Osteoblast (primary cell): ENCODE data around the gene PRKCB. TPM values are rescaled to one million over a fixed set of nuclear protein-coding genes. Genes with fewer than 3 reads are reported as not detected.

Experiments
- DNase-seq: peaks from one replicate; pipeline ENCODE4 v3.0.0; 2011; ENCODE audit warnings: low spot score, mixed read lengths; ENCODE audit not compliant: insufficient read length; ENCODE audit errors: missing footprints
- H2AFZ ChIP-seq: 2 replicates; pipeline ENCODE4 v1.6.0; 2011; ENCODE audit warnings: mild to moderate bottlenecking, low read length
- H3K27ac ChIP-seq: 2 replicates; pipeline ENCODE4 v1.5.1; 2011; ENCODE audit warnings: mild to moderate bottlenecking, low read depth, low read length, moderate library complexity
- H3K27me3 ChIP-seq: 2 replicates; pipeline ENCODE4 v1.6.0; 2012; ENCODE audit warnings: mild to moderate bottlenecking, control low read depth, inconsistent platforms, low read length, moderate library complexity; ENCODE audit not compliant: insufficient read depth
- H3K36me3 ChIP-seq: 2 replicates; pipeline ENCODE4 v1.5.1; 2011; ENCODE audit warnings: mild to moderate bottlenecking, low read length, control low read depth, moderate library complexity; ENCODE audit not compliant: insufficient read depth
- H3K4me1 ChIP-seq: 2 replicates; pipeline ENCODE4 v1.5.1; 2011; ENCODE audit warnings: mild to moderate bottlenecking, low read length, control low read depth, moderate library complexity; ENCODE audit not compliant: insufficient read depth
- H3K4me2 ChIP-seq: 2 replicates; pipeline ENCODE4 v1.6.0; 2011; ENCODE audit warnings: mild to moderate bottlenecking, low read length; ENCODE audit not compliant: insufficient read depth
- H3K4me3 ChIP-seq: fragments of 200-600 bp; sonication (generic); 3 replicates; pipeline ENCODE4 v1.5.1; 2012; ENCODE audit warnings: mild to moderate bottlenecking, low read length, inconsistent platforms; ENCODE audit not compliant: insufficient read depth
- H3K79me2 ChIP-seq: 2 replicates; pipeline ENCODE4 v1.6.0; 2012; ENCODE audit warnings: mild to moderate bottlenecking, low read length, control low read depth, inconsistent platforms; ENCODE audit not compliant: insufficient read depth
- H3K9me3 ChIP-seq: 2 replicates; pipeline ENCODE4 v1.5.1; 2011; ENCODE audit warnings: low read depth, low read length, control low read depth
- H4K20me1 ChIP-seq: 2 replicates; pipeline ENCODE4 v1.6.0; 2012; ENCODE audit warnings: mild to moderate bottlenecking, low read length, control low read depth; ENCODE audit not compliant: insufficient read depth
- total RNA-seq: library from RNA; depleted of rRNA; stranded (reverse); fragments of >200 nt; gene quantifications from 2 replicates; pipeline ENCODE4 v1.2.3, GENCODE V29; 2012
- TF ChIP-seq, protein P1 (sequence below): IDR thresholded peaks from 2 replicates; pipeline ENCODE4 v1.5.1; 2011; ENCODE audit warnings: mild to moderate bottlenecking, low read depth, low read length, moderate library complexity; ENCODE audit errors: extremely low read depth

Gene PRKCB
- total RNA-seq, 1 donor, result under 0.01 TPM

DNA sequence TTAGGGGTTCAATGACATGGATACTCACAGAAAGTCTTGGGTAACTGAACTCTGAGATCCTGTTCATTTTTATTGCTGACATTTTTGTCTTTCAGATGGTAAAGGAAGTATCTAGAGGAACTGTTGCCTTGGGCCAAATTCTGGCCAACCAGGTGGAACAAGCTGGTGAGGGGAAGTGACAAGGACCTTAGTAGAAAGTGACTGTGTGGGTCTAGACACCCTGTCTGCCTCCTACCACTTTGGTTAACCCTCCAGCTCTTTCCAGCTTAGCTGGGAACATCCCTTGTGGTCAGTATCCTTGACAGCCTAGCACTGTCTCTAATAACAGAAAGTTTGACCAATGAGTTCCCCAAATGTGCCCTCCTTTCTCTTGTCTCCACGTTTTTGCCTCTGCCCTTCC, 28.8 kb upstream of the PRKCB start:
- peak; percentile 23 for DNase-seq
- Histone ChIP-seq H3K4me3 (no peak overlapping the region), H3K79me2 (no peaks in the 10 kb centered on the region), H3K9me3 (no peaks in the 10 kb centered on the region), H3K36me3 (no peaks in the 10 kb centered on the region), H3K27ac (no peak overlapping the region), H2AFZ (no peak overlapping the region), H3K4me2 (no peak overlapping the region), H3K27me3 (no peaks in the 10 kb centered on the region), H3K4me1 (peaks cover 5% of the 10 kb centered on the region), H4K20me1 (no peaks in the 10 kb centered on the region)
- TF ChIP-seq, protein P1, sequence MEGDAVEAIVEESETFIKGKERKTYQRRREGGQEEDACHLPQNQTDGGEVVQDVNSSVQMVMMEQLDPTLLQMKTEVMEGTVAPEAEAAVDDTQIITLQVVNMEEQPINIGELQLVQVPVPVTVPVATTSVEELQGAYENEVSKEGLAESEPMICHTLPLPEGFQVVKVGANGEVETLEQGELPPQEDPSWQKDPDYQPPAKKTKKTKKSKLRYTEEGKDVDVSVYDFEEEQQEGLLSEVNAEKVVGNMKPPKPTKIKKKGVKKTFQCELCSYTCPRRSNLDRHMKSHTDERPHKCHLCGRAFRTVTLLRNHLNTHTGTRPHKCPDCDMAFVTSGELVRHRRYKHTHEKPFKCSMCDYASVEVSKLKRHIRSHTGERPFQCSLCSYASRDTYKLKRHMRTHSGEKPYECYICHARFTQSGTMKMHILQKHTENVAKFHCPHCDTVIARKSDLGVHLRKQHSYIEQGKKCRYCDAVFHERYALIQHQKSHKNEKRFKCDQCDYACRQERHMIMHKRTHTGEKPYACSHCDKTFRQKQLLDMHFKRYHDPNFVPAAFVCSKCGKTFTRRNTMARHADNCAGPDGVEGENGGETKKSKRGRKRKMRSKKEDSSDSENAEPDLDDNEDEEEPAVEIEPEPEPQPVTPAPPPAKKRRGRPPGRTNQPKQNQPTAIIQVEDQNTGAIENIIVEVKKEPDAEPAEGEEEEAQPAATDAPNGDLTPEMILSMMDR, result no peak

DNA sequence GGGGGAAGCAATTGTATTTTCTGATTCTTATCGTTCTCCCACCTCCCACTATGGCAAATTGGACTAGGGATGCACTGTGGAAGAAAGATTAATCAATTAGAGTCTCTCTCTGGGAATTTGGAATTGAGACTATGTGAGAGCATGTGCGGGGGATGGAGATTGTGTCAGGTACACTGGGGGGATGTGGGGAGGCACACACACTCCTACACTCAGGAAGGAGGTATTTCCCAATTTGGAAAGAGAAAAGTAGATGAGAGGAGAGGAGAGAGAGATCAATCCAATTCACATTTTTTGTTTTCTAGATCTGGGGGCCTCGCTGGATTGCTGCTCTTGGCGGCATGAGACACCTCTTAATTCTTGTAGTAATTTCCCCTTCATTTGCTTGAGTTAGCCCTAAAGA, 14.3 kb upstream of the PRKCB start:
- Histone ChIP-seq H3K4me3 (no peak overlapping the region), H2AFZ (no peak overlapping the region), H3K36me3 (no peaks in the 10 kb centered on the region), H3K4me2 (no peak overlapping the region), H3K27ac (no peak overlapping the region), H3K4me1 (no peaks in the 10 kb centered on the region), H3K79me2 (no peaks in the 10 kb centered on the region), H4K20me1 (no peaks in the 10 kb centered on the region), H3K27me3 (no peaks in the 10 kb centered on the region), H3K9me3 (no peaks in the 10 kb centered on the region)
- TF ChIP-seq, protein P1, result no peak
- no peak for DNase-seq

DNA sequence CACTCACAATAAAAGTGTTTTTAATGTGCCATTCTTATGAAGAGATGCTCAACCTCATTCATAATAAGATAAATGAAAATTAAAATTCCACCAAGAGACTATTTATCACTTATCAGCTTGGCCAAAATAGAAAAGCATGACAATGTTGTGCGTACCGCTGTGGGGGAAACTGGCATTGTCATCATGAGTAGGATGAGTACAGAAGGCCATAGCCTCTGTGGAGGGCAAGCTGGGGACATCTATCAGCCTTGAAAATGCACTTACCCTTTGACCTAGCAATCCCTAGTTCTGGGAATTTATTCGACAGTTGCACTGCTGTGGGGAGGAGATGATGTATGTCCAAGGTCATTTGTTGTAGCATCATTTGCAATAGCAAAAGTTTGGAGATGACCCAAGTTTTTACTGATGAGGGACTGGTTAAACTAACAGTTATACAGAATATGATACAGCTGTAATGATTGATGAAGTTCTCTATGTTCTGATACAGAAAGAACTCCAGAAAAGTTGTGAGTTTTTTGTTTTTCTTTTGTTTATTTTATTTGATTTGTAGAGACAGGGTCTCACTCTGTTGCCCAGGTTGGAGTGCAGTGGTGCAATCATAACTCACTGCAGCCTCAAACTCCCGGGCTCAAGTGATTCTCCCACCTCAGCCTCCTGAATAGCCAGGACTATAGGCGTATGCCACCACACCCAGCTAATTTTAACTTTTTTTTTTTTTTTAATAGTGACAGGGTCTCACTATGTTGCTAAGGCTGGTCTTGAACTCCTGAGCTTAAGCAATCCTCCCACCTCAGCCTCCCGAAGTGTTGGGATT, 13.7 kb upstream of the PRKCB start:
- no peaks in the 10 kb centered on the region for H3K4me1 ChIP-seq
- no peak overlapping the region for H3K27ac ChIP-seq
- H3K9me3 ChIP-seq, result no peaks in the 10 kb centered on the region
- no peaks in the 10 kb centered on the region for H3K27me3 ChIP-seq
- no peaks in the 10 kb centered on the region for H3K79me2 ChIP-seq
- no peaks in the 10 kb centered on the region for H4K20me1 ChIP-seq
- H2AFZ ChIP-seq, result no peak overlapping the region
- DNase-seq, result no peak
- TF ChIP-seq, protein P1, result no peak
- no peaks in the 10 kb centered on the region for H3K36me3 ChIP-seq
- H3K4me2 ChIP-seq, result no peak overlapping the region
- no peak overlapping the region for H3K4me3 ChIP-seq

- Histone ChIP-seq H3K36me3 (no peaks in the 10 kb centered on the region), H2AFZ (no peak overlapping the region), H3K27me3 (no peaks in the 10 kb centered on the region), H3K4me1 (no peaks in the 10 kb centered on the region), H4K20me1 (no peaks in the 10 kb centered on the region), H3K79me2 (no peaks in the 10 kb centered on the region), H3K4me2 (no peak overlapping the region), H3K27ac (no peak overlapping the region), H3K4me3 (no peak overlapping the region), H3K9me3 (no peaks in the 10 kb centered on the region)
- DNase-seq, result no peak
- TF ChIP-seq, protein P1, result no peak
Measured at GRCh38 chr16:23823475-23824384, 12.1 kb upstream of the PRKCB start.
